Measurements from ENCODE around the gene RETREG2.

RETREG2 gene

GRCh38 chr2:219179601-219180465 is 1.8 kb downstream of the RETREG2 start:
- no peak for TF ChIP-seq CTCF (IDR thresholded peaks at IDR 0.05; ENCODE audit: low read depth, low read length, missing control alignments)
- Histone ChIP-seq H3K36me3 (replicated peaks) (peaks cover 32% of the 10 kb centered on the region), H3K27ac (no peak overlapping the region), H3K27me3 (replicated peaks) (no peaks in the 10 kb centered on the region), H3K4me3 (ENCODE audit: low read depth, low read length) (no peak overlapping the region)
- in situ Hi-C loops (cut with HindIII; ENCODE audit: low pct_ligation_motif_present, low sequenced_read_pairs), result no loop called here
- no peak for DNase-seq

GRCh38 chr2:219180961-219181360 is 2.9 kb downstream of the RETREG2 start:
- no peak overlapping the region for H3K4me3 ChIP-seq (ENCODE audit: low read depth, low read length)
- in situ Hi-C loops (cut with HindIII; ENCODE audit: low pct_ligation_motif_present, low sequenced_read_pairs), result no loop called here
- no peak for TF ChIP-seq CTCF (IDR thresholded peaks at IDR 0.05; ENCODE audit: low read depth, low read length, missing control alignments)
- DNase-seq, result no peak
- H3K27ac ChIP-seq, result no peak overlapping the region
- no peaks in the 10 kb centered on the region for H3K27me3 ChIP-seq (replicated peaks)
- peaks cover 31% of the 10 kb centered on the region for H3K36me3 ChIP-seq (replicated peaks)

GRCh38 chr2:219181531-219181930 is 3.5 kb downstream of the RETREG2 start:
- H3K27ac ChIP-seq, result no peak overlapping the region
- DNase-seq, result no peak
- H3K27me3 ChIP-seq (replicated peaks), result no peaks in the 10 kb centered on the region
- H3K36me3 ChIP-seq (replicated peaks), result peaks cover 31% of the 10 kb centered on the region
- no peak for TF ChIP-seq CTCF (IDR thresholded peaks at IDR 0.05; ENCODE audit: low read depth, low read length, missing control alignments)
- H3K4me3 ChIP-seq (ENCODE audit: low read depth, low read length), result no peak overlapping the region
- in situ Hi-C loops (cut with HindIII; ENCODE audit: low pct_ligation_motif_present, low sequenced_read_pairs), result no loop called here

- no peak for DNase-seq
- Histone ChIP-seq H3K27ac (no peak overlapping the region), H3K27me3 (replicated peaks) (no peaks in the 10 kb centered on the region), H3K36me3 (replicated peaks) (peaks cover 31% of the 10 kb centered on the region), H3K4me3 (ENCODE audit: low read depth, low read length) (no peak overlapping the region)
- in situ Hi-C loops (cut with HindIII; ENCODE audit: low pct_ligation_motif_present, low sequenced_read_pairs), result no loop called here
- no peak for TF ChIP-seq CTCF (IDR thresholded peaks at IDR 0.05; ENCODE audit: low read depth, low read length, missing control alignments)
These were observed 4.5 kb downstream of the RETREG2 start for GRCh38 chr2:219182331-219183150.

- in situ Hi-C loops (cut with HindIII; ENCODE audit: low pct_ligation_motif_present, low sequenced_read_pairs), result no loop called here
- DNase-seq, result no peak
- no peak overlapping the region for H3K27ac ChIP-seq
- TF ChIP-seq CTCF (IDR thresholded peaks at IDR 0.05; ENCODE audit: low read depth, low read length, missing control alignments), result no peak
- H3K27me3 ChIP-seq (replicated peaks), result no peaks in the 10 kb centered on the region
- H3K4me3 ChIP-seq (ENCODE audit: low read depth, low read length), result no peak overlapping the region
- peaks cover 31% of the 10 kb centered on the region for H3K36me3 ChIP-seq (replicated peaks)
These were observed 5.2 kb downstream of the RETREG2 start for GRCh38 chr2:219183151-219183772.
